HPDE6-E6E7 (cell line): ENCODE measurements around the gene SNX5.

Experiments
- DNase-seq: peaks from one replicate; pipeline ENCODE4 v3.0.0; 2011; ENCODE audit warnings: missing footprints; ENCODE audit errors: extremely low spot score

The SNX5 gene

DNA sequence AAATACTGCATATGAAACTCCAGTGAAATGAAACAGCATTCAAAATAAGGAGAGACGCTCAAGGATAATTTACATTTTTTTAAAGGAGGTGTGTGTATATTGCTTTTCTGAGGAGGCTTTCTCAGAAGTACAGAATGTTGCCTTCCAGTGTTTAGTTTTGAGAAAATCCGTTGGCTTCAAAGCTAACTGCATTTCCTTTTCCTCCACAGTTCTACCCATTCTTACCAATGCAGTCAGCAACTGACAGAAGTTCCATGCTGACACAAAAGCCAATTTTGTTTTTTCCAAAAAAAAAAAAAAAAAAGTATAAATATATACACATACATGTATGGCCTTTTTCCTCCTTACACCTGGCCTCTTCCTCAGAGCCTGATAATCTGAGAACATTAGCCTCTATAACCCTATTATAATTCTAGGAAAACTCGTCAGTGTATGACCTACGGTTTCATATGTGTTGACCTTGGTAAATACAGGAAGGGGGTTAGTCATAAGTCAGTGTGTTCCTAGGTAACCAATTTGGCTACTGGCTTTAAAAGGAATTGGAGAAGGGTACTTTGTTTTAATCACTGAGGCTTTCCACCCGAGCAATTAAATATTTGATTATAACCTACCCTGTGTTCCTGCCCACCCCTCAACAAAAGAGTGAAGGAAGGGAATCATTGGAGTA, 24.4 kb upstream of the SNX5 start:
- peak; percentile 45 for DNase-seq

DNA sequence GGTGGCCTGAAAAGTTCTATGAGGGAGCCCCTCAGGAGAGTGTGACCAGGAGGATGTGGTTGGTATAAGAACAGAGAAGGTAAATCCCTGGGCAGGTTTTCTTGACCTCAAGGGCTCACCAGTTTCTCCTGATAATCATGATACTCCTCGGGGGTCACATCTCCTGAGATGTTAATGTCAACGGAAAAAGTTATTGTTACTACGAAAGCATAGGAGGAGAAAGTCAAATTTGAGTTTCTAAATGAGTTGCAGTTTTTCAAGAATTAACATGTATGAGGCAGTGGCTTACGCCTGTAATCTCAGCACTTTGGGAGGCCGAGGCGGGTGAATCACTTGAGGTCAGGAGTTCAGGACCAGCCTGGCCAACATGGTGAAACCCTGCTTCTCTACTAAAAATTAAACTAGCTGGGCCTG, 23.6 kb upstream of the SNX5 start:
- no peak for DNase-seq

DNA sequence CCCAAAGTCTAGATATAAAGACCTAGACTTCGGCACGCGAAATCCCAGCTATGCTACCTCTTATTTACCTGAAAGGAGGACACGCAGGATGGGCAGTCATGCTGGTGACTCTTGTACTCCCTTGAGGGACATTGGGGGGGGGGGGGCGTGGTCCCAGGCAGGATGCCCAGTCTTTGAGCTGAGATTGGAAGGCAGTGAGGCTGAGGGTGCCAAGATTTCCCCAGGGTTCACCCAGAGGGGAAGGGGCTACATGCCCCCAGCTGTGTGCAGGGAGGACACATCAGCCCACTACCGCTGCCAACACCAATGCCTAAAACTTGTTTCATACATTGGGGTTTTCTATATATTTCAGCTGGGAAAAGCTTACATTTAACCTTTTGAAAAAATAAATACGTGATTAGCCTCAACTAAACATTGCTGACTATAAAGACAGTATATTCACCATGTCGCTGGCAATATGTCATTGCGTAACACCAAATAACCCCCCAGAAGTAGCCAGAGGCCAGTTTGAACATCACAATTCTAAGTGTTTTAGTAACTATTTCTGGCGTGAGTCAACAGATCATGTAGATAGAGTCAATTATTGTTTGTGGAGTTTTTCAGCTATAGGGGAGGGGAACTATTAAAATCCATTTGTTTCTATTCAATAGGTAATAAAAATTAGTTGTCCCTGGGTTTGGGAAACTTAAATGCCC, 21.8 kb upstream of the SNX5 start:
- DNase-seq: no peak

DNA sequence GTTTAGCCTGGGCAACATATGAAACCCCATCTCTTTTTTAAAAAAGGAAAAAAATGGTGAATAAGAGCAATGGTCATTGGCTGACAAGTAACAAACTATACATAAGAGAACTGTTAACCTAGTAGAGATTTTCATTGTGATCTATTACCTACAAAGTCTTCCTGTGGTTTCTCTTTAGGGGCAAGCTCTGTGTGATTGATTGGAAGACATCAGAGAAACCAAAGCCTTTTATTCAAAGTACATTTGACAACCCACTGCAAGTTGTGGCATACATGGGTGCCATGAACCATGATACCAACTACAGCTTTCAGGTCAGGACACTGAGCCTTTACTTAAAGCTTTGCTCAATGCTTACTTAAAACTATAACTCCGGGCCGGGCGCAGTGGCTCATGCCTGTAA, 19.4 kb upstream of the SNX5 start:
- DNase-seq: no peak

DNA sequence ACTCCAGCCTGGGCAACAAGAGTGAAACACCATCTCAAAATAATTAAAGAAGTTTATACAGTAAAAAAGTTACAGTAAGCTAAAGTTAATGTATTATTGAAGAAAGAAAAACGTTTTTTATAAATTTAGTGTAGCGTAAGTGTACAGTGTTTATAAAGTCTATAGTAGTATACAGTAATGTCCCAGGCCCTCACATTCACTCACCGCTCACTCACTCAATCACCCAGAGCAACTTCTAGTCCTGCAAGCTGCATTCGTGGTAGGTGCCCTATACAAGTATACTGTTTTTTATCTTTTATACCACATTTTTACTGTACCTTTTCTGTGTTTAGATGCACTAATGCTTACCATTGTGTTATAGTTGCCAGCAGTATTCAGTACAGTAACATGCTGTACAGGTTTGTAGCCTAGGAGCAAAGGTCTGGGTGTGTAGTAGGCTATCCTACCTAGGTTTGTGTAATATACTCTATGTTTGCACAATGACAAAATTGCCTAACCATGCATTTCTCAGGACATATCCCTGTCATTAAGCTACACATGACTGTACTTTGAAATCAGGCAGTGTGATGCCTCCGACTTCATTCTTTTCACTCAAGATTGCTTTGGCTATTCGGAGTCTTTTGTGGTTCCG, 16.9 kb upstream of the SNX5 start:
- no peak for DNase-seq

DNA sequence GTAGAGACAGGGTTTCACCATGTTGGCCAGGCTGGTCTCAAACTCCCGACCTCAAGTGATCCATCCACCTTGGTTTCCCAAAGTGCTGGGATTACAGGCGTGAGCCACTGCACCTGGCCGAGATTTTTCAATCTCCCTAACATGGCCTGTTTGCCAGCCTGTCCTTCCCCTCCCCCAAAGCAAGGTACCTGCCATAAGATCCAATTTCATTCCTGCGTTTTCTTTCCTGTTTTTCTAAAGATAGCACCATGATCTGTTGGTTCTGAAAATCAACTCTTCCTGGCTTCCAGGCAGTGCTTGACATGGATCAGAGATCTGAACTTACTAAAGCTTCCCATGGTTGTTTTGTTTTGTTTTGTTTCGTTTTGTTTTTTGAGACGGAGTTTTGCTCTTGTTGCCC, 7.7 kb upstream of the SNX5 start:
- DNase-seq: no peak

DNA sequence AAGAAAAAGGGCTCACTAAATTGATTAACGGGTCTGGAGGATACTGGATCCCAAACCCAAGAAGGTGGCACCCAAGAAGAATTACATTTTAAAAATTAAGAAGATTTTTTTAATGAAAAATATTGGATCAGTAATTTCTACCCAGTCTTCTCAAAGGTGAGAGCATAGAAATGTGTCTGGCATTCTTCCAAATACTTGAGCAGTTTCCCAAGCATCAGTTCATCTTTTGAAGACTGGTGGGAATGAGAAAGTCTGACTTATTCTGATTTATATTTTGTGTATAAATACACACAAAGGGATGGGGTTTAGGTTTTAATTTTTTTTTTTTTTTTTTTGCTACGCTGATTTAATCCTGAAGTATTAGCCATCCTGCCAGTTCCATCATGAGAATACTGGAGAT, 3.5 kb upstream of the SNX5 start:
- no peak for DNase-seq

DNA sequence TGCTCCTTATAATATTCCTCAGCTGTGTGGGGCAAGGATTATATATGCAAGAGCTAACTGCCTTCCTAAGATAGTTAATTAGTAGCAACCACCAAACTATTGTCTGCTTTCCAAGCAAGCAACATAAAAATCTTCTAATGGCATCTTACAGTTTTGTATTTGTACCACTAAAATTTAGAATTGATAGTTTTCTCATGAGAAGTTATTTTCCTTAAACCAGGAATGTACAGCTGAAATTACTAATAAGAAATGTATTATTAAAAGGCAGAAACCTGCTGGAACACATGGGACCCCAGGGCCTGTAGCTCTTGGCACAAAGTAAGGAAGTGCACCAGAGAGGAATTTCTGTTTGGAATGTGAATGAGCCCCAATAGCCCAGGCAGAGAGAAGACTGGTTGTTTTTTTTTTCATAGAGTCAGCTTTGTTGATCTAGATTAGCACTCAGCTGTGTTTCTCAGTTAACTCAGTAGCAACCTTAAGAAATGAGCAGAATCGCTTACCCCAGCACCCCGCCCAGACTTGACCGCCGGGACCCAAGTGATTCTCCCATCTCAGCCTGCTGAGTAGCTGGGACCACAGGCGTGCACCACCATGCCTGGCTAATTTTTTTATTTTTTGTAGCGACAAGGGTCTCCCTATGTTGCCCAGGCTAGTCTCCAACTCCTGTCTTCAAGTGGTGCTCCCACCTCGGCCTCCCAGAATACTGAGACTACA, 2.9 kb upstream of the SNX5 start:
- DNase-seq: no peak

DNA sequence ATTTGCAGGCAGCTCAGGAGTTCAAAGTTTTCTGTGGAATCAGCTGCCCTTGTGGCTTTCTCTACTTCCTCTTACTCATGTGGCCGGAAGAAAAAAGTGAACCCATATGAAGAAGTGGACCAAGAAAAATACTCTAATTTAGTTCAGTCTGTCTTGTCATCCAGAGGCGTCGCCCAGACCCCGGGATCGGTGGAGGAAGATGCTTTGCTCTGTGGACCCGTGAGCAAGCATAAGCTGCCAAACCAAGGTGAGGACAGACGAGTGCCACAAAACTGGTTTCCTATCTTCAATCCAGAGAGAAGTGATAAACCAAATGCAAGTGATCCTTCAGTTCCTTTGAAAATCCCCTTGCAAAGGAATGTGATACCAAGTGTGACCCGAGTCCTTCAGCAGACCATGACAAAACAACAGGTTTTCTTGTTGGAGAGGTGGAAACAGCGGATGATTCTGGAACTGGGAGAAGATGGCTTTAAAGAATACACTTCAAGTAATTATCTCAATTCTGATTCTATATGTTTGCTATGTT, 1.4 kb upstream of the SNX5 start:
- no peak for DNase-seq

DNA sequence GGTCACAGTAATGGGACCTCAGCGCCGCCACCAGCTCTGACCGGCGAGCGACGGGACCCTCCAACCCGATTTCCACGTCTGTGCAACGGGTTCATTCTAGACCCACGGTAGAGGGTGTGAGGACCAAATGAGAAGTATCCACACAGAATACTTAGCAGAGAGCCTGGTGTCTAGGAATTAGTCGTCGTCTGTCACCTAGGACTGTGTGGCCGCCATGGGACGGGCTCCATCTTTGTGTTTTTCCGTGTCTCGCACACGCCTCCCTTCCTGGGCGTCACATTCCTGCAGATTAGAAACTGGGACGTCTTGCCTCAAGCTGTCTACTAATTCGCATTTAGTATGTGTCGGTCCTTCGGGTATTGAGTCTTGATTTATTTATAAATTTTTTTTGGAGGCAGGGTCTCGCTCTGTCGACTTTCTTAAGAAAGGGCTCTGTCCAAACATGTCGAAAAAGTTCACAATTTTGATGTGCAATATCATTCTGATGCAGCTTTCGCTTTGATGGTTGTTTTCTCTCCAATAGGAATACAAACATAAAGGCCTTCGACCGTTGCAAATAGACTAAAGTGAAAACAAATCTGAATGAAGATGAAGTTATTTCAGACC, 787 bp upstream of the SNX5 start:
- DNase-seq: no peak

DNA sequence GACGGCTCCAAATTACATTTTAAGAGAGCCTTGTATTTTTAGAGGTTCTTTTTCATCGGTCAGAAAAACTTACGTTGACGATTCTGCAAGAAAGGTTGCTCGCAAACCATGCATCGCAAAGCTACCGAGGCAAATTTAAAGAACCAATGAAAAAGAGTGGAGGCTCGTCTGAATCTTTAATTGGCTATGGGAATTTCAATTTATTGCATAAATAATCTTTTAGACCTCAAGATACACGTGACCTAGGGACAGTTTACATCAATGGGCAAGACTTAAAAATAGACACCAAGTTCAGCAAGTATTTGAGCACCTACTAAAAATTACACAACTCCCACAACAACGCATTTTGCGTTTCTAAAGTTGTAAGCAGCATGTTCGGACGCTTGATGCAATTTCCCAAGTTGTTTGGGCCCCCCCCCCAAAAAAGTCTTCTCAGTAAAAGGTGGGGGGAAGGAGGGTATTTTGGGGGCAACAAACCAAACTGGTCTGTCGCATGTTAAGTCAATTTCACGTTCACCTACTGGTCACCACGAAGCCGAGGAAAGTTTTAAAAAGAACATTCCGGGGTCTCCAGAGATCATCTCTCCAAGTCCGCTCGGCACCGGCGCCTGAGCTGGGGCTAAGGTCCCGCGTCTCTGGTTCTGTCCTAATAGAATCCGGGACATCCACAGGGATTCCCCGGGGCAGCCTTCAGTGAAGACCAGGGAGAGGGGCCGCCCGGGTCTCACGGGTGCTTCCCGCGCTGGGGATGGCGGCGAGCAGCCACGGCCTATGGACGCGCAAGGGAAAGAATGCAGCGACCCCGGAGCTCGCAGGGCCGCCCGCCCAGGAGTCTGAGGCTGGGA, 851 bp downstream of the SNX5 start:
- DNase-seq: no peak

DNA sequence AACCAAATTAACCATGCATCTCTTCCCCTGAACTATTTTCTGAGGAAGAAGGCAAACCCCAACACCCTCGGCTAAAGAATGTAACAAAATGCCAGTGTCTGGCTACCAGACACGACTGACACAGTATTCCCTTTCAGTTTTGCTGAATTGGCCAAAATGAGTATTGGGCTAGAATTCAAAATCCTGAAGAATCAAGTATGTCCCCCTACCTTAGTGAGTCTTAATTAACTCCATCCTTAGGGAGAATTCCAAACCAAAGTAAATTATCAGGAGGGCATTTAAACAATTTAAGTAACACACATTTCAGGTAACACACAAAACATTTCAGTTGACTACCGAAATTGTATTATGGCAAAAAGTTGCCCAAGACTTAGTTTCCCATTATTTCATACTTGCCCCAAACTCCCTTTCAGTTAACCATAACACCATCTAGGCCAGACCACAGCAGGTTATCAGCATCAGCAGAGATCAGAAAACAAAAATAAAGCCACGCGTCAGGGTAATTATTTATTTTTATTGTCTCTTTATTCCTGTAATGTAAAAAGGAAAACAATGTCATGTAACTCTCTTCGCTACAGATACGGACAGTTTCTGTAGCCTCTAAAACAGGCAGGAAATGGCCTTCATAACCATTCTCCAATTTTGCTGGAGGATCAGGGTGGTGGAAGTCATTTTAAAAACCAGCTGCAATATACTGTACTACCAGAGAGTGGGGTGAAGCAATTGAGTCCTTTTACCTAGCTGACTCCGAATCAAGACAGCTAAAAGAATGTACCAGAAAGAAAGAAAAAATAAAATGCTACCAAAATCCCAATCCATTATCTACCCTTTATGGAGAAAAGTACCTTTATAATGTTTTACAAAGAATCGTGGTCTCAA, 1.9 kb downstream of the SNX5 start:
- DNase-seq: no peak

DNA sequence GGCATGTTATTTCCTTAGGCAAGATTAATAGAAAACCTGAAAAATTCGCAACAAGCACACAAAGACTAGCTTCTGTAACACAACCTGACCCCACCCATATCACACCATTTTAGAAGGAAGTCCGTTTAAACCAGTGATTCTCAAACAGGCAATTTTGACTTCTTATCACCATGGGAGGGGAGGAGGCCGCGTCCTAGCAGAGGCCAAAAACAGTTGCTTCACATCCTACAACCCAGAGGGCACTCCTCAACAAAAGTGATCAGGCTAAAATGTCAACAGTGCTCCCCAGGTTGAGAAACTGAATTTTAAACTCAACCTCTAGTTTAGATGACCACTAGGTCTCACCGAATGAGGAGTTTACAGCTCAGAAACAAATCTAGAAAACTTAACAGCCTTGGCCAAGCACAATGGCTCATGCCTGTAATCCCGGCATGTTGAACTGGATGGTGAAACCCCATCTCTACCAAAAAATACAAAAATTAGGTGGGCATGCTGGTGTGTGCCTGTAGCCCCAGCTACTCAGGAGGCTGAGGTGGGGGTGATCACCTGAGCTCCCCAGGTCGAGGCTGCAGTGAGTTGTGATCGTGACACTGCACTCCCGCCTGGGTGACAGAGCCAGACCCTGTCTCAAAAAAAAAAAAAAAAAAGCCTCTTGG, 3.4 kb downstream of the SNX5 start:
- DNase-seq: no peak

DNA sequence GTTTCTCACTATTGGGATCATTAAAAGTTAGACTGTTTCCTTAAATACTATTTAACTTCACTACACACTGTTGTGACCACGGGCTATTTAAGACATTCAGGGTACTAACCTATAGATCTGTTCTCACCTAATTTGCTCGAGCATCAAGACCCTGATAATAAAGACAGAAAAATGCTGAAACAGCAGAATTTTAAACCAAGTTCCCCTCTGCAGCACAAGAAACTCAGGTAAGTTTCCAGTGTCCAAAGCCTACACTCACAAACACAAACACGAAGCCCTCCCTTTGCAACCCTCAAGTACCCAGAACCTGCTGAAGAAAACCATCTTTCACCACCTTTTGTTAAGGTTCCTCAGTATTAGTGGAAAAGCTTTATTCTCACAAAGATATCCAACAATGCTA, 4.0 kb downstream of the SNX5 start:
- no peak for DNase-seq

DNA sequence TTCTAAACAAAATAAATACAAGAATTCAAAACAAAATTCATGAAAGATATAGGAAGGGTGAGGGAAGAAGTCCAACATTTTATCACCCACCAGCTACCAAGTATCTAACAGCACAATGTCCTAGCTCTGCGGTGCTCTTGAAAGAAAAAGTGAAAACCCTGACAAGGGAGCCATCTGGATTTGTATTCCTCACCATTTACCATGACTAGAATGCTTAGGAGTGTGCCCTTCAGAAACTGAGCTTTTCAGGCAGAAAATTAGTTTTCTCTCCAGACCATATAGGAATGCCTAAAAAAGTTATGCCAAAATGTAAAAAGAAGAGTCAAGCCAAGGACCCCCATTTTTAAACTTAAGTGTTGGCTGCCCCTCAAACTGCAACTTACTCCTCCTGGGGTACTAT, 4.5 kb downstream of the SNX5 start:
- DNase-seq: no peak

DNA sequence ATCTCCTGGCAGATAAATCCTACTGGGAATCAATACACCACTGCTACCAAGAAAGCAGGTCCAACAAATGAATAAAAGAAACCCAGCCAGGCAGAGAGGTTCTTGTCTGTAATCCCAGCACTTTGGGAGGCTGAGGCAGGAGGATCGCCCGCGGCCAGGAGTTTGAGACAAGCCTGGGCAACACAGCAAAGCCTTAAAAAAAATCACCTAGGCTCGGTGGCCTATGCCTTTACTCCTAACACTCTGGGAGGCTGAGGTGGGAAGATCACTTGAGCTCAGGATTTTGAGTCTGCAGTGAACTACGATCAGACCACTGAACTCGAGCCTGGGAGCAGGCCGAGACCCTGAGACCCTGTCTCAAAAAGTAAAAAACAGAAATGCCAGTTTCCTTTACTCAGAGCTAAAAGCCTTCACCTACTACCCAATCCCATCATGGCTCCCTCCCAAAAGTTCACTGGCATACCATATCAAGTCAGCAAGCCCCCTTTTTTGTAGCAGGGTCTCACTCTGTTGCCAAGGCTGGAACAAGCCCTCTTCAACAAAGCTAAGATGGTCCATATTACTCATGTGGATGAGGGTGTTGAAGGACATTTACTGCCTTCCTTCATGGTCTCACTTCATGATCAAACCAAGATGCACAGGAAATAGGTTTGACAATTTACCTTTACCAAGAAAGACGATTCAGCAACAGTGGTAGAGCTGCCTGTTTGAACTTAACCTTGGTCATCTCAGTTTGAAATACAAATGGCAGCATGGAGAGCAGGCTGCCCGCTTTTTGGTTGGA, 5.3 kb downstream of the SNX5 start:
- DNase-seq: no peak

DNA sequence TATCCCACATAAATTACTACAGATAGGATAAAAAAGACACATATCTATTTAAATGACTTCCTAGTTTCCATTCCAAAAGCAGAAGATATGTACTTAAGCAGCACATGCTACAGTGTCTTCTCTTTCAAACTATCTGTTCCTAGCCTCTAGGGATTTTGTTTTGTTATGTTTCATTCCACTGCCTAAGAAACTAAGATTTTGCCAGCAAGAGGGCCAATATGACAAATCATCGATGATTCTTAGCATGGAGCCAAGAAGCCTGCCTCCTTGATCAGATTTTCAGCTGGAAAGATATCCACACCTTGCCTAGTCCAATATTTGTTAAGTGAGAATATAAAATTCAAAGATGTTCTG, 7.0 kb downstream of the SNX5 start:
- DNase-seq: no peak

DNA sequence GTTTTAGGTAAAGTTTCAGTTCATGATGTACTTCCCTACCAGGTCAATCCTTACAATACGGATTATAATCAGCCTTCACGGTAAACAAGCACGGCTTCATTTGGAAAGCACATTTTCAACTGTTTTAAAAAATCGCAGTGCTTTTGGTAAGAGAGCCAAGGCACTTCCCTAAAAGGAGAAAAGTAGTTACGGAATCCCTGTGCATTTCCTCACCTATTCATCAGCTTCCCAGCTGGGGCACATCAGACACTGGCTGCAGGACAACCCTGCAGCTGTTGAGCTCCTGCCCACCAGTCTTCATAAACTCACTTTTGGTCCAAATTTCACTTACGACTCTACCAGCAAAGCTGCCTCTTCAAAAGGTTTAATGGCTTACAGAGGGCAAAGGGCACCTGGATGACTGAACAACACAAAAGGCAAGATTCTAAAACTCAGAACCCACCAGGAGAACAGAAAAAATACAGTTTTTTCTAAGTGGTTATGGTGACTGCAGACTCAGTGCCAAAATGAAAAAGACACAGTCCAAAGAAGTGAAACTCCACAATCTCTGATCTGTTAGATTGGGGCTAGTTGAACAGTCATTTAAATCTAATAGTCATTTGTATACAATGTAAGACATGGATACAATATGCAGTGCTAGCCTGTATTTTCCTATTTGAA, 7.5 kb downstream of the SNX5 start:
- DNase-seq: no peak
